ENCODE data around the gene BEST3. TPM values are rescaled to one million over a fixed set of nuclear protein-coding genes. Genes with fewer than 3 reads are reported as not detected.

The BEST3 gene
- total and polyA plus RNA-seq, 2 donors (not counting 3 experiments of a cell fraction or from before 2014, with no cell fraction given), result 0.12 to 0.18 TPM

GRCh38 chr12:69621551-69621950 lies 77.6 kb downstream of the BEST3 start:
- H3K9ac ChIP-seq (replicated peaks; ENCODE audit: extremely low read depth, insufficient read depth, low read length), result no peak overlapping the region
- no peaks in the 10 kb centered on the region for H3K36me3 ChIP-seq (ENCODE audit: control insufficient read depth in 2 of 2, extremely low read depth in 1 of 2, insufficient read depth in 2 of 2, low read length in 2 of 2)
- H3K4me3 ChIP-seq (replicated peaks in 1 of 3; ENCODE audit: insufficient read depth in 1 of 3, low read depth in 1 of 3, low read length in 3 of 3), result no peak overlapping the region
- H3K9me1 ChIP-seq (replicated peaks; ENCODE audit: control insufficient read depth, extremely low read depth, insufficient read depth, low read length), result no peaks in the 10 kb centered on the region
- H4K20me1 ChIP-seq (replicated peaks; ENCODE audit: control insufficient read depth, extremely low read depth, insufficient read depth, low read length), result no peaks in the 10 kb centered on the region
- ChIA-PET CTCF (interaction anchor here (3.3 kb wide), 1 partner anchor 18 kb away, joined by 13 read pairs; no protein-coding TSS in a partner anchor), POLR2A (no interaction called here)
- dilution Hi-C loops (cut with MboI; ENCODE audit: extremely low pct_ligation_motif_present, low sequenced_read_pairs), result no loop called here
- DNase-seq (ENCODE audit: low read depth, low spot score), result no peak
- peaks cover 2 to 8% of the 10 kb centered on the region in 2 experiments for H3K27me3 ChIP-seq (ENCODE audit: control insufficient read depth in 2 of 2, insufficient read depth in 2 of 2, low read length in 2 of 2)
- no peak for FAIRE-seq
- TF ChIP-seq FOS (IDR thresholded peaks at IDR 0.05; ENCODE audit: borderline replicate concordance, insufficient read depth, low read length), result no peak
- TF ChIP-seq CTCF (IDR thresholded peaks at IDR 0.05; ENCODE audit: extremely low read depth in 1 of 2, insufficient read depth in 1 of 2, low read depth in 1 of 2, low read length in 2 of 2), result no peak
- TF ChIP-seq EZH2 (IDR thresholded peaks at IDR 0.05; ENCODE audit: borderline replicate concordance, low read depth, low read length, severe bottlenecking), result no peak
- TF ChIP-seq JUN (IDR thresholded peaks at IDR 0.05; ENCODE audit: borderline replicate concordance, insufficient read depth, insufficient read length, low read depth), result no peak
- TF ChIP-seq MYC (IDR thresholded peaks at IDR 0.05; ENCODE audit: low read depth, low read length), result no peak
- TF ChIP-seq POLR2A (IDR thresholded peaks at IDR 0.05; ENCODE audit: low read depth, low read length), result no peak
- no peak for TF ChIP-seq GATA2 (IDR thresholded peaks at IDR 0.05; ENCODE audit: insufficient read depth, insufficient read length, low read depth, low read length)
- no peak for TF ChIP-seq POLR2AphosphoS5 (IDR thresholded peaks at IDR 0.05; ENCODE audit: insufficient read depth, low read depth, low read length)
- no peak for TF ChIP-seq MAX (IDR thresholded peaks at IDR 0.05; ENCODE audit: insufficient read depth, insufficient read length)
- no peaks in the 10 kb centered on the region for H3K79me2 ChIP-seq (ENCODE audit: control insufficient read depth, insufficient read depth, low read length)
- H3K27ac ChIP-seq (ENCODE audit: insufficient read depth, low read depth, low read length), result no peak overlapping the region
- no peaks in the 10 kb centered on the region for H3K9me3 ChIP-seq (replicated peaks; ENCODE audit: control insufficient read depth, insufficient read depth, low read length)
- H3K4me2 ChIP-seq (ENCODE audit: insufficient read depth, low read length), result no peak overlapping the region
- intact Hi-C loops (cut with micrococcal nuclease), result no loop called here
- BruUV-seq (replicated peaks), result no TSS peak
- H3K4me1 ChIP-seq (ENCODE audit: control insufficient read depth, extremely low read depth, insufficient read depth, low read length), result no peaks in the 10 kb centered on the region
- H2AFZ ChIP-seq (ENCODE audit: low read depth, low read length), result no peak overlapping the region
